Measurements from ENCODE around the gene ULK4.

Gene ULK4

GRCh38 chr3:41198950-41199865 is 762.7 kb downstream of the ULK4 start, which contains the start of gene CTNNB1:
Gene CTNNB1, plus strand, starts transcription at chr3:41199505. Its CDS starts 24,564 bp downstream, at chr3:41224069.
- DNase-seq (ENCODE audit: low read depth, low spot score) = peak; percentile 87

GRCh38 chr3:41198526-41198925 is 763.4 kb downstream of the ULK4 start:
- DNase-seq (ENCODE audit: low read depth, low spot score) = no peak

DNA sequence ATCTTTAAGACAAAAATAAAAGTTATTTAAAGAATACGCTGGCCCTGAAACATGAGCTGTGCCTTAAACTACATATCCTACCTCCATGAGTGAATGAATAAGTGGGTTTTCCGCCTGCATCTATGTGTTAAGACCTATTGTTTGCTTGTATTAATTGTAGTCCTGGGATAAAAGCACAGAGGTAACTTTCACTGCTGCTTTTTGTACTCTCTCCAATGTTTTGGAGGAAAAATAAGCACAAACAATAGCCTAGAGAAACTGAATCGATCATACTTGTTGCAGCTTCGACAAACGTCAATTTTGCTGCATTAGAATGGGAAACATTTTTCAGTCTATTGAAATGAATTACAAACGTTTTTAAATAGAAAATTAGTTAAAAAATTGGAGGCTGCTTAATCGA is 763.9 kb downstream of the ULK4 start:
- no peak for DNase-seq (ENCODE audit: low read depth, low spot score)
